Aorta (tissue), 5 donors: Measurements from ENCODE around the gene RTL10. TPM values are rescaled to one million over a fixed set of nuclear protein-coding genes. Genes with fewer than 3 reads are reported as not detected.

Experiments used
- ATAC-seq: fragments of 200-7000 bp; cut with Tn5 transposase; one replicate; pipeline ENCODE4 v1.9.1; 2022; ENCODE audit warnings: moderate library complexity; ENCODE audit not compliant: low FRiP score
- DNase-seq, 2 donors: peaks; one replicate each; pipeline ENCODE4 v3.0.0-alpha.2; 2020
- H3K27ac ChIP-seq, 2 donors: one replicate each; pipeline ENCODE4 v1.5.1; 2013; ENCODE audit warnings: low read length in 2 of 2, mild to moderate bottlenecking in 2 of 2, moderate library complexity in 2 of 2, control low read depth in 1 of 2, inconsistent platforms in 1 of 2, low read depth in 1 of 2
- H3K27me3 ChIP-seq, 2 donors: one replicate each; pipeline ENCODE4 v1.6.1; 2013; ENCODE audit warnings: control low read depth in 1 of 2, low read length in 1 of 2, mild to moderate bottlenecking in 1 of 2, moderate library complexity in 1 of 2; ENCODE audit not compliant: insufficient read depth in 2 of 2, control insufficient read depth in 1 of 2
- H3K36me3 ChIP-seq, 2 donors: one replicate each; pipeline ENCODE4 v1.6.1; 2013; ENCODE audit warnings: control low read depth in 1 of 2, low read length in 1 of 2, mild to moderate bottlenecking in 1 of 2; ENCODE audit not compliant: insufficient read depth in 2 of 2, control insufficient read depth in 1 of 2
- H3K4me1 ChIP-seq, 2 donors: one replicate each; pipeline ENCODE4 v1.6.1; 2013; ENCODE audit warnings: low read length in 2 of 2, control low read depth in 1 of 2, mild to moderate bottlenecking in 1 of 2, moderate library complexity in 1 of 2; ENCODE audit not compliant: insufficient read depth in 2 of 2, control insufficient read depth in 1 of 2
- H3K4me3 ChIP-seq, 2 donors: one replicate each; pipeline ENCODE4 v1.5.1; 2013; ENCODE audit warnings: low read length in 2 of 2, control low read depth in 1 of 2, mild to moderate bottlenecking in 1 of 2
- H3K9me3 ChIP-seq: one replicate; pipeline ENCODE4 v1.6.1; 2013; ENCODE audit warnings: mild to moderate bottlenecking, low read length; ENCODE audit not compliant: control insufficient read depth
- WGBS, 2 donors: extraction: QIAGEN DNeasy Blood & Tissue Kit; methylation state at CpG; one replicate each; pipeline ENCODE4 v1.1.7; 2013; 5-methylcytosine and 5-hydroxymethylcytosine counted together
- intact Hi-C, 2 donors: fragments of 100-400 bp; cut with DNase I; formaldehyde crosslinking; loops; one replicate each; pipeline versions ENCODE4 v1.14.2 to v1.15.0; 2022
- polyA plus RNA-seq, 2 donors: library from polyadenylated mRNA; stranded (reverse); fragments of 200-250 nt; gene quantifications; one replicate each; pipeline ENCODE4 v1.2.3, GENCODE V29; 2013
- total RNA-seq, 2 donors: library from RNA; stranded (reverse); fragmentation: NEBNext Ultra II Directional; extraction: Animal tissue kit (Norgen Biotek cat#: 25700); gene quantifications; one replicate each; pipeline ENCODE4 v1.2.1, GENCODE V29; 2021
- donor health status: healthy with polysubstance abuse.
- donor health status: Bipolar disorder and iron deficiency.
- donor health status: DM: no; HTN: no; CAD: no.
- donor health status: DM: no; HTN: no; CAD: no.
- donor health status: DM: yes; HTN: yes; CAD: no.

The RTL10 gene
- total and polyA plus RNA-seq, 4 donors = 5.5 to 16.6 (median 7.9) TPM

DNA sequence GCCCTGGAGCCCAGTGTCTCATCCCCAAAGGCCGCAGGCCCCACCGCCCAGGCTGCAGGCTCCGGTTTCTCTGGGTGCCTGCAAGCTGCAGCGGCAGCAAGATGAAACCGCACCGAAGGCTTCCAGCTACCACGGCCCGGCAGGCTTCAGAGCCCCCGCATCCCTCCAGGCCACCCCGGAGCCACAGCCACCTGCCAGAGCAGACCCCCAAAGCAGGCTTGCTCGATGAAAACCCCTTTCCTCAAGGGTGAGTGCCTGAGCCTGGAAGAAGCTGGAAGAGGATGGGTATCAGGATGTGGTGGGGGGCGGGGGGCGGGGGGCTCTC lies 24.5 kb upstream of the RTL10 start:
- no peak for ATAC-seq
- Histone ChIP-seq H3K4me3 (no peak overlapping the region), H3K36me3 (no peaks in the 10 kb centered on the region), H3K27ac (no peak overlapping the region), H3K27me3 (no peaks in the 10 kb centered on the region), H3K9me3 (no peaks in the 10 kb centered on the region), H3K4me1 (no peaks in the 10 kb centered on the region)
- DNase-seq = peak; percentile 41 to 51
- WGBS, 2 donors = 95 to 97% methylated on average over 13 of the region's 13 CpGs
- intact Hi-C loops = no loop called here

DNA sequence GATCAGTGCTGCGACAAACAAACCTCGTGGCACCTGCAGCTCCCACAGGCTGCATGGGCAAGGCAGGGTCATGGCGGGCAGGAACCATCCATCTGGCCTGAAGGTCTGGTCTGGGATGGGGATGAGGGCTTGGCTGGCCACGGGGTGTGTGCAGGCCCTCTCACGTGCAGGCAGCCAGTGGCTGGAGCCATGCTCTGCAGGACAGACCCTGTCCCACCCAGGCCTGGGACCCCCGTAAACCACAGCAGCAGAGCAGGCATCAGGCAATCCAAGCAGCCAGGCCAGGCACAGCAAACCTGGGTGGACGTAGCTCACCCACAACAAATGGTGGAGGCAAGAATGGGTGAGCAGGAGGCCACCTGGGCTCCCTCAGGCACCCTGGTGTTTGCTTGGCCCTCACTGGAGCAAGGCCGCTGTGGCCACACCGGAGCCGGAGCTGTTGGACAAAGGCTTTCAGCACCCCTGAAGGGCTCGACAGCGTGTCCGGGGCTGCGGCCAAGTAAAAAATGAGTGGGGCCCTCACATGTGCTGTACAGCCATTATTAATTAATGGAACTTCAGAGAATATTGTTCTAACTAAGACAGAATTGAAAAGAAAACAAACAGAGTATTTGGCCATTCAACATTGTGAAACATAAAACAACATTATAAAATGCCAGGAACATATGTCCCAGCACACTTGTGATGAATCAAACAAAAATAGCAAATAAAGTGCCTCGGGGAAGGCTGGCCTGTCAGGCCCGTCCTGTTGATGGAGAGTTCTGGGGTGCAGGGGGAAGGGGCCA lies 24.0 kb upstream of the RTL10 start:
- 87 to 88% methylated on average over 16 of the region's 16 CpGs for WGBS, 2 donors
- H3K4me1 ChIP-seq = no peaks in the 10 kb centered on the region
- no peaks in the 10 kb centered on the region for H3K36me3 ChIP-seq
- intact Hi-C loops = no loop called here
- no peaks in the 10 kb centered on the region for H3K27me3 ChIP-seq
- no peaks in the 10 kb centered on the region for H3K9me3 ChIP-seq
- no peak overlapping the region for H3K27ac ChIP-seq
- peak; percentile 9 to 55 for DNase-seq
- no peak for ATAC-seq
- H3K4me3 ChIP-seq = no peak overlapping the region

DNA sequence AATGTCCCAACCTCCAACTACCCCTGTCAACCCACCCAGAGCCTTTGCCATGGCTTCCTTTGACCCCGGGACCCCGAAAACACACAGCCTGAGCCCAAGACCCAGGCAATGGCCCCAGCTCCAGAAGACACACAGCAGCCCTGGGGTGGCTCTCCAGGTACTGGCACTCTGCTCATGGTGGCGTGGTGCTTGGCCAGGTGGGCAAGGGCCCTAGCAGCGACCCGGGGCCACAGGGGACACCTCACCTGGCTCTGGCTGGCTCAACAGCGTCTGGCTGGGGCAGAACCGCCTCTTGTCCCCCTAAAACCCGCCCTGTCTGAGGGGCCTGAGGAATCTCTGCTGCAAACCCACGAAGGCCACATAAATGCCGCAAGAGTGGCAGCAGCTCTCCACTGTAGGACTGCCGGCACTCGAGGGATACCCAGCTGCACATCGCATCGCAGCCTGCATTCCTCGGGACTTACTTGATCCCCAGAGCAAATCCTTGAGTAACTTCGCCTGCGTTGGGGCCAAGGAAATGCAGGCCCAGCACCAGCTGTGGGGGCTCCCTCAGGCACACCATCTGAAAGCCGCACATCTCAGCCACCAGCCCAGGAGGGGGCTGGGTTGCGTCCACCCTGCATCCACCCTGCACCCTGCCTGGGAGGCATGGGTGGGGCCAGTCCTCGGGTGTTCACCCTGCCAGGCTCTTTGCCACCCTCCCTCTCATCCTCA lies 23.1 kb upstream of the RTL10 start:
- no peaks in the 10 kb centered on the region for H3K27me3 ChIP-seq
- DNase-seq (peak; percentile 36 to 62), ATAC-seq (no peak)
- H3K36me3 ChIP-seq = no peaks in the 10 kb centered on the region
- H3K4me3 ChIP-seq = no peak overlapping the region
- H3K27ac ChIP-seq = no peak overlapping the region
- H3K4me1 ChIP-seq = no peaks in the 10 kb centered on the region
- H3K9me3 ChIP-seq = no peaks in the 10 kb centered on the region
- intact Hi-C loops = no loop called here
- 95 to 96% methylated on average over 18 to 20 of the region's 20 CpGs for WGBS, 2 donors

GRCh38 chr22:19876941-19877625 lies 22.4 kb upstream of the RTL10 start:
- H3K36me3 ChIP-seq = no peaks in the 10 kb centered on the region
- no peaks in the 10 kb centered on the region for H3K27me3 ChIP-seq
- no peak overlapping the region for H3K27ac ChIP-seq
- WGBS, 2 donors = 93 to 95% methylated on average over 16 to 18 of the region's 18 CpGs
- H3K4me1 ChIP-seq = no peaks in the 10 kb centered on the region
- no peak overlapping the region for H3K4me3 ChIP-seq
- DNase-seq (peak; percentile 41 to 43), ATAC-seq (no peak)
- intact Hi-C loops = no loop called here
- no peaks in the 10 kb centered on the region for H3K9me3 ChIP-seq

DNA sequence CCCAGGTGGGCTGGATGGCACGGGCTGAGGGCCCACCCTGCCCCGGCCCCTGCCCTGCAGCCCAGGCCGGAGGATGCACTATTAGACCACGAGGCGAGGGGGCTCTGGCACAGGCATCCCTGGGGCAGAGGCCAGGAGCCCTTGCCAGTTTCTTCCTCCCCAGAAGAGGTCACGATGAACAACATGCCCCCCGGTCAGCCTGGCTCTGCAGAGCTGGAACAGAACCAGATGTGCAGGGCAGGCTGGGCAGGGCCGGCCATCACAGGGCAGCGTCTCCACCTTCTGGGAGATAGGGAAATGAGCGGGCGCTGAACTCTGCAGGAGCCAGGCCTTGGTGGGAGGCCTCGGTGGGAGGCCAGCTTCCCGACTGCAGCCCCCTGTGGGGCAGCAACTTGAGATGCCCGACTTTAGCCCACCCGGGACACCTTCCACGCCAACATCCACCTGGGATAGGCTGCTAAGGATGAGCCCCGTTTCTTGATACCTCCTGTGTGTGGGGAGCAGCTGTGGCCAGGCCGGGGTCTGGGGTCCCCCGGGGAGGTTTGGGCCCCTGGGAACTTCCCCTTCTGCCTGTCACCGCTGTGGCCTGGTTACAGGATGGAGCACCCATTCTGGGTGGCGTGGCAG lies 21.8 kb upstream of the RTL10 start:
- ATAC-seq (no peak), DNase-seq (peak; percentile 49 to 50)
- Histone ChIP-seq H3K4me3 (no peak overlapping the region), H3K4me1 (no peaks in the 10 kb centered on the region), H3K36me3 (no peaks in the 10 kb centered on the region), H3K27me3 (no peaks in the 10 kb centered on the region), H3K27ac (no peak overlapping the region), H3K9me3 (no peaks in the 10 kb centered on the region)
- WGBS, 2 donors = 59 to 68% methylated on average over 19 to 21 of the region's 21 CpGs
- intact Hi-C loops = no loop called here

GRCh38 chr22:19875531-19876313 lies 21.0 kb upstream of the RTL10 start:
- intact Hi-C loops = no loop called here
- Histone ChIP-seq H3K27me3 (no peaks in the 10 kb centered on the region), H3K4me1 (no peaks in the 10 kb centered on the region), H3K36me3 (no peaks in the 10 kb centered on the region), H3K9me3 (no peaks in the 10 kb centered on the region), H3K4me3 (no peak overlapping the region), H3K27ac (no peak overlapping the region)
- DNase-seq (peak; percentile 48 to 77), ATAC-seq (no peak)
- WGBS, 2 donors = 26 to 39% methylated on average over 20 to 23 of the region's 23 CpGs

- DNase-seq = peak in 1 of 2 donors; percentile 42
- 68 to 82% methylated on average over 12 of the region's 12 CpGs for WGBS, 2 donors
- H3K4me3 ChIP-seq = no peak overlapping the region
- H3K36me3 ChIP-seq = no peaks in the 10 kb centered on the region
- no peaks in the 10 kb centered on the region for H3K9me3 ChIP-seq
- no peaks in the 10 kb centered on the region for H3K4me1 ChIP-seq
- H3K27me3 ChIP-seq = no peaks in the 10 kb centered on the region
- H3K27ac ChIP-seq = peak overlapping the region in 1 of 2 donors; percentile 21
- intact Hi-C loops = no loop called here
- ATAC-seq = no peak
Observed at GRCh38 chr22:19875061-19875530, 20.4 kb upstream of the RTL10 start.
